Measurements from ENCODE around the gene ZNF485. TPM values are rescaled to one million over a fixed set of nuclear protein-coding genes. Genes with fewer than 3 reads are reported as not detected.

ZNF485 gene
- polyA plus RNA-seq, 1 donor (not counting 4 experiments of a cell fraction or from before 2014, with no cell fraction given), result 4.3 TPM

DNA sequence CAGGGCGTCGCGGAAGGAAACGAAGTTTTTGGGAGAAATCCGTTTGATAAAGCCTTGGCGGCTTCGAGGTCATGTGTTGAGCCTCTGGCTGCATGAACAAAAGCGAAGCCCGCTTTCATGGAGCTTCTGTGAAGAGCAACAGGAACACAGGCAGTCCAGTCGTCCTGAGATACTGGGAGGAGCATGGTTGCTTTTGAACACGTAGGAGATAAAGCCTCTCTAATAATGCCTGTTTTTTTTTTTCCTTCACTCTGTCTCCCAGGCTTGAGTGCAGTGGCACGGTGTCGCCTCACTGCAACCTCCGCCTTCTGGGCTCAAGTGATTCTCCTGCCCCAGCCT is 42.9 kb downstream of the ZNF485 start:
- Histone ChIP-seq H3K9ac (ENCODE audit: control insufficient read depth, extremely low read depth, insufficient read depth, low read length) (peak overlapping the region; percentile 75), H3K4me2 (ENCODE audit: control insufficient read depth, extremely low read depth, insufficient read depth, low read depth, low read length) (peak overlapping the region; percentile 88), H3K27me3 (ENCODE audit: control insufficient read depth, extremely low read depth, insufficient read depth, low read length) (no peaks in the 10 kb centered on the region), H3K4me1 (ENCODE audit: control insufficient read depth, extremely low read depth, insufficient read depth, low read length) (peaks cover 4% of the 10 kb centered on the region), H3K36me3 (ENCODE audit: control insufficient read depth in 2 of 2, extremely low read depth in 1 of 2, insufficient read depth in 2 of 2, low read length in 2 of 2) (peaks cover 7 to 12% of the 10 kb centered on the region in 2 experiments), H2AFZ (ENCODE audit: control insufficient read depth, low read length) (peak overlapping the region; percentile 98), H4K20me1 (ENCODE audit: control insufficient read depth, extremely low read depth, insufficient read depth, low read length) (no peaks in the 10 kb centered on the region), H3K27ac (ENCODE audit: control insufficient read depth, insufficient read depth, low read length) (no peak overlapping the region), H3K4me3 (ENCODE audit: control insufficient read depth in 2 of 3, extremely low read depth in 1 of 3, insufficient read depth in 2 of 3, low read depth in 1 of 3, low read length in 3 of 3) (peak overlapping the region; percentile 62 to 75 (median 72)), H3K9me3 (ENCODE audit: control insufficient read depth, low read depth, low read length) (peaks cover 9% of the 10 kb centered on the region), H3K9me1 (ENCODE audit: control insufficient read depth, extremely low read depth, insufficient read depth, low read length) (no peaks in the 10 kb centered on the region), H3K79me2 (ENCODE audit: control insufficient read depth, insufficient read depth, low read length) (no peaks in the 10 kb centered on the region)
- no peak for TF ChIP-seq EZH2 (IDR thresholded peaks at IDR 0.05; ENCODE audit: low read length)
- no peak for TF ChIP-seq CTCF (optimal IDR thresholded peaks at IDR 0.05 in 1 of 3, IDR thresholded peaks at IDR 0.05 in 1 of 3, conservative IDR thresholded peaks at IDR 0.05 in 1 of 3; ENCODE audit: extremely low read depth in 1 of 3, insufficient read depth in 2 of 3, low read length in 3 of 3)
- DNase-seq (ENCODE audit: low read depth, low spot score) (no peak), FAIRE-seq (no peak)
- dilution Hi-C loops (cut with MboI; ENCODE audit: extremely low pct_ligation_motif_present, low sequenced_read_pairs), result no loop called here

- TF ChIP-seq CTCF (optimal IDR thresholded peaks at IDR 0.05 in 1 of 3, IDR thresholded peaks at IDR 0.05 in 1 of 3, conservative IDR thresholded peaks at IDR 0.05 in 1 of 3; ENCODE audit: extremely low read depth in 1 of 3, insufficient read depth in 2 of 3, low read length in 3 of 3), result no peak
- TF ChIP-seq EZH2 (IDR thresholded peaks at IDR 0.05; ENCODE audit: low read length), result no peak
- no peaks in the 10 kb centered on the region for H3K9me3 ChIP-seq (ENCODE audit: control insufficient read depth, low read depth, low read length)
- H3K27ac ChIP-seq (ENCODE audit: control insufficient read depth, insufficient read depth, low read length), result no peak overlapping the region
- no peak overlapping the region for H3K9ac ChIP-seq (ENCODE audit: control insufficient read depth, extremely low read depth, insufficient read depth, low read length)
- dilution Hi-C loops (cut with MboI; ENCODE audit: extremely low pct_ligation_motif_present, low sequenced_read_pairs), result no loop called here
- H3K4me1 ChIP-seq (ENCODE audit: control insufficient read depth, extremely low read depth, insufficient read depth, low read length), result no peaks in the 10 kb centered on the region
- H3K4me3 ChIP-seq (ENCODE audit: control insufficient read depth in 2 of 3, extremely low read depth in 1 of 3, insufficient read depth in 2 of 3, low read depth in 1 of 3, low read length in 3 of 3), result no peak overlapping the region
- no peaks in the 10 kb centered on the region for H4K20me1 ChIP-seq (ENCODE audit: control insufficient read depth, extremely low read depth, insufficient read depth, low read length)
- FAIRE-seq (no peak), DNase-seq (ENCODE audit: low read depth, low spot score) (no peak)
- H3K36me3 ChIP-seq (ENCODE audit: control insufficient read depth in 2 of 2, extremely low read depth in 1 of 2, insufficient read depth in 2 of 2, low read length in 2 of 2), result no peaks in the 10 kb centered on the region
- no peak overlapping the region for H2AFZ ChIP-seq (ENCODE audit: control insufficient read depth, low read length)
- H3K27me3 ChIP-seq (ENCODE audit: control insufficient read depth, extremely low read depth, insufficient read depth, low read length), result no peaks in the 10 kb centered on the region
- H3K4me2 ChIP-seq (ENCODE audit: control insufficient read depth, extremely low read depth, insufficient read depth, low read depth, low read length), result no peak overlapping the region
- no peaks in the 10 kb centered on the region for H3K79me2 ChIP-seq (ENCODE audit: control insufficient read depth, insufficient read depth, low read length)
- H3K9me1 ChIP-seq (ENCODE audit: control insufficient read depth, extremely low read depth, insufficient read depth, low read length), result no peaks in the 10 kb centered on the region
Observed at GRCh38 chr10:43653746-43654145, 47.5 kb downstream of the ZNF485 start.
